ENCODE results near the gene SLC24A3. TPM values are rescaled to one million over a fixed set of nuclear protein-coding genes. Genes with fewer than 3 reads are reported as not detected.
A peak's percentile ranks its signal among the peaks of the same experiment; 100 is the strongest.

The SLC24A3 gene
- total RNA-seq, 6 donors from 2014 or later = 6.3 to 10.8 (median 9.3) TPM

DNA sequence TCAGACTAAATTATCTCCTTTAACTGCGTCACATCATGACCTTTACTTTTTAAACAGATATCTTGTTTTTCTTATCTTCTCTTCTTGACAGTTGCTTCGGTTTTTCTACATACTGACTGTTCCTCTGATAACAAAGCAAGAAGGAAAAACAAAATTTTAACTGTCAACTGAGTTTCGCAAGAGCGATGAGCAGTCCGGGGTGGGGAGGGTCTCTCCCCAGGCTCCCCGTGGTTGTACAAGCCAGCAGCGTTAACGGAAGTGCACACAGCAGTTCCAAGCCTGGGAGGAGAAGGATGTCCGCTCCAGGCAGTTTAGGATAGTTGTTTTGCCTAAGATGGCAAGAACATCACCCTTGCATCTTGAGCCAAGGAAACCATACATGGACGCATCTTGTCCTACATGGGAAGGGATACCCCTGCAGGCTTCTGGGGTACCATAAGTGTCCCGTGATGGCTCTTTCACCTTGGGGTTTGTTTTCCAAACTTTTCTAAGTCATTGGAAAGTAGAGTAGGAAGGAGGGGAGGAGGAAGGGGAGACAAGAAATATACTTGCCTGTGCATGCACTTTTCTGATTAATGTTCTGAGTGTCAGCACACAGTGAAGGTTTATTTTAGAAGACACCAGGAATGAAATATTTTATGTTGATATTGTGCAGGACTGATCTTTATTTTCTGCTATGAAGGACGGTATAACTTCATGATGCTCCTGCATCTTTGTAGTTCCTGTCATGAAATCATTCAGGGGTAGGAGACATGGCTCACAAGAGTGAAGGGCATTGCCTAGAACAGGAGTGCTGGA lies 20.8 kb downstream of the SLC24A3 start:
- no peak overlapping the region for H3K27ac ChIP-seq
- H3K9me3 ChIP-seq = no peaks in the 10 kb centered on the region
- DNase-seq (no peak), ATAC-seq (ENCODE audit: low FRiP score in 2 of 2) (peak in 1 of 2 donors; percentile 75)
- H3K36me3 ChIP-seq = no peaks in the 10 kb centered on the region
- no peaks in the 10 kb centered on the region for H3K4me1 ChIP-seq
- no peak overlapping the region for H3K4me3 ChIP-seq
- WGBS, 2 donors = 37 to 51% methylated on average over 12 of the region's 12 CpGs
- TF ChIP-seq EP300 (IDR thresholded peaks at IDR 0.05) (no peak), POLR2AphosphoS5 (IDR thresholded peaks at IDR 0.05) (no peak), POLR2A (IDR thresholded peaks at IDR 0.05) (no peak)
- H3K27me3 ChIP-seq = no peaks in the 10 kb centered on the region

DNA sequence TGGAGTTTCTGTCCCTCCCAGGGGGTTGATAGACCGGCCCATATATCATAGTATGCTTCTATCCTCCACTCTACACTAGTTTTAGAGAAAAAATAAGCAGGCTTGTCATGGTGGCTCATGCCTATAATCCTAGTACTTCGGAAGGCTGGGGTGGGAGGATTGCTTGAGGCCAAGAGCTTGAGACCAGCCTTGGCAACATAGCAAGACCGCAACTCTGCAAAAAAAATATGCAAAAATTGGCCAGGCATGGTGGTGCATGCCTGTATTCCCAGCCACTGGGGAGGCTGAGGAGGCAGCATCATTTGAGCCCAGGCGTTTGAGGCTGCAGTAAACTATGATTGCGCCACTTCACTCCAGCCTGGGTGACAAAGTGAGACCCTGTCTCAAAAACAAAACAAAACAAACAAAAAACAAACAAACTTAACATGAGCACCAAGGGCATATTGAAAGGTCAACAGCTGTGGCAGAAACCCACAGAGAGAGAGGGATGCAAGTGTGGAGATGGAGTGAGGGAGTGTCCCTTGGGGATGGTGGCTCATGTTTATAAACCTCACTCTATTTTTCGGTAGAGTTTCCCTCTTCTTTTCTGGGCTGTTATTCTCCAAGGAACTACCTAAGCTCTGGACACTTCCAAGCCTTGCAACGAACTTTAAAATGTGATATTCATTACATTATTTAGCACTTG lies 24.1 kb downstream of the SLC24A3 start:
- Histone ChIP-seq H3K4me3 (no peak overlapping the region), H3K36me3 (no peaks in the 10 kb centered on the region), H3K27ac (no peak overlapping the region), H3K4me1 (no peaks in the 10 kb centered on the region), H3K9me3 (no peaks in the 10 kb centered on the region), H3K27me3 (no peaks in the 10 kb centered on the region)
- no peak for DNase-seq
- 80 to 85% methylated on average over 7 of the region's 7 CpGs for WGBS, 2 donors
- TF ChIP-seq, protein P1, sequence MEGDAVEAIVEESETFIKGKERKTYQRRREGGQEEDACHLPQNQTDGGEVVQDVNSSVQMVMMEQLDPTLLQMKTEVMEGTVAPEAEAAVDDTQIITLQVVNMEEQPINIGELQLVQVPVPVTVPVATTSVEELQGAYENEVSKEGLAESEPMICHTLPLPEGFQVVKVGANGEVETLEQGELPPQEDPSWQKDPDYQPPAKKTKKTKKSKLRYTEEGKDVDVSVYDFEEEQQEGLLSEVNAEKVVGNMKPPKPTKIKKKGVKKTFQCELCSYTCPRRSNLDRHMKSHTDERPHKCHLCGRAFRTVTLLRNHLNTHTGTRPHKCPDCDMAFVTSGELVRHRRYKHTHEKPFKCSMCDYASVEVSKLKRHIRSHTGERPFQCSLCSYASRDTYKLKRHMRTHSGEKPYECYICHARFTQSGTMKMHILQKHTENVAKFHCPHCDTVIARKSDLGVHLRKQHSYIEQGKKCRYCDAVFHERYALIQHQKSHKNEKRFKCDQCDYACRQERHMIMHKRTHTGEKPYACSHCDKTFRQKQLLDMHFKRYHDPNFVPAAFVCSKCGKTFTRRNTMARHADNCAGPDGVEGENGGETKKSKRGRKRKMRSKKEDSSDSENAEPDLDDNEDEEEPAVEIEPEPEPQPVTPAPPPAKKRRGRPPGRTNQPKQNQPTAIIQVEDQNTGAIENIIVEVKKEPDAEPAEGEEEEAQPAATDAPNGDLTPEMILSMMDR (IDR thresholded peaks at IDR 0.05) = no peak
- no peak for TF ChIP-seq POLR2AphosphoS5 (IDR thresholded peaks at IDR 0.05)
- no peak for TF ChIP-seq EP300 (IDR thresholded peaks at IDR 0.05)
- TF ChIP-seq POLR2A (IDR thresholded peaks at IDR 0.05) = no peak
- ATAC-seq (ENCODE audit: low FRiP score in 2 of 2) = no peak

DNA sequence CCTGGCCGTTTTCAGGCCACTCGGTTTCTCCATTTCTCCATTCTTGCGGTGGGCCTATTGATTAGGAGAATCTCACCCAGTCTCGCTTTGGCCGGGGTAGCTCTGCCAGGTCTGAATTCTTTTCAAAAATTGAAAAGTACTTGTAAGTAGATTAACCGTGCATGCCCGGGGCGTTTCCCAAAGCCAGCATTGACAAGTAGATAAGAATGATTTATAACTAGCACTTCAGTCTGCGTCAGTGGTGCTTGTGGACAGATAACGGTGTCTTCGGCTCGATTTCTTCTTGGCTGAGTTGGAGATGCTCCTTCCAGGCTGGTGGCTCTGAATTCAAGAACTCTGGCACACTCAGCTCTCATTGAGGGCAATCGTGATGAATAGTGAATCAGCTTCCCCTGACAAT lies 29.0 kb downstream of the SLC24A3 start:
- Histone ChIP-seq H3K27ac (no peak overlapping the region), H3K4me3 (no peak overlapping the region), H3K4me1 (no peaks in the 10 kb centered on the region), H3K9me3 (no peaks in the 10 kb centered on the region), H3K36me3 (no peaks in the 10 kb centered on the region), H3K27me3 (no peaks in the 10 kb centered on the region)
- ATAC-seq (ENCODE audit: low FRiP score in 2 of 2) (no peak), DNase-seq (no peak)
- 69 to 73% methylated on average over 11 to 13 of the region's 13 CpGs for WGBS, 2 donors
- no peak for TF ChIP-seq POLR2AphosphoS5 (IDR thresholded peaks at IDR 0.05)
- no peak for TF ChIP-seq POLR2A (IDR thresholded peaks at IDR 0.05)
- TF ChIP-seq, protein P1 (IDR thresholded peaks at IDR 0.05) = no peak
- no peak for TF ChIP-seq EP300 (IDR thresholded peaks at IDR 0.05)

DNA sequence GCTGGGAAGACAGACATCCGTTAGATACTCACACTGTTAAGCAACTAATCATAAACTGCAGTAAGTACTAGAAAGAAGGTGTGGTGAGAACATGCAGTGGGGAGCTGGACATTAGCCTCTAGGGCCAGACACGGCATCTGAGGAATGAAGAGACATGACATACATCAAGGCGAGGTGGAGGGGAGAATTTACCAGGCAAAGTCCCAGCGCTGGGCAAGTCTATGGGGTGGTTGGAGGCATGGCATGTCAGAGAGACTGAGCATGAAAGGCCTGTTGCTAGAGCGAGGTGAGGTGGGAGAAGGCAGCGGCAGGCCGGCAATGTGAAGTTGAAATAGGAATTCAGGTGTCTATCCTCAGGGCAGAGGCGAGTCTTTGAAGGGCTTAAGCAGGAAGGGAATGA lies 31.8 kb downstream of the SLC24A3 start:
- ATAC-seq (ENCODE audit: low FRiP score in 2 of 2) (no peak), DNase-seq (no peak)
- H3K27me3 ChIP-seq = no peaks in the 10 kb centered on the region
- H3K36me3 ChIP-seq = no peaks in the 10 kb centered on the region
- H3K9me3 ChIP-seq = no peaks in the 10 kb centered on the region
- 82% methylated on average over 8 of the region's 8 CpGs for WGBS, 2 donors
- TF ChIP-seq, protein P1 (IDR thresholded peaks at IDR 0.05) = no peak
- TF ChIP-seq POLR2AphosphoS5 (IDR thresholded peaks at IDR 0.05) (no peak), POLR2A (IDR thresholded peaks at IDR 0.05) (no peak), EP300 (IDR thresholded peaks at IDR 0.05) (no peak)
- H3K4me1 ChIP-seq = peaks cover 0 to 3% (median 0%) of the 10 kb centered on the region in 4 donors
- H3K4me3 ChIP-seq = no peak overlapping the region
- H3K27ac ChIP-seq = no peak overlapping the region

DNA sequence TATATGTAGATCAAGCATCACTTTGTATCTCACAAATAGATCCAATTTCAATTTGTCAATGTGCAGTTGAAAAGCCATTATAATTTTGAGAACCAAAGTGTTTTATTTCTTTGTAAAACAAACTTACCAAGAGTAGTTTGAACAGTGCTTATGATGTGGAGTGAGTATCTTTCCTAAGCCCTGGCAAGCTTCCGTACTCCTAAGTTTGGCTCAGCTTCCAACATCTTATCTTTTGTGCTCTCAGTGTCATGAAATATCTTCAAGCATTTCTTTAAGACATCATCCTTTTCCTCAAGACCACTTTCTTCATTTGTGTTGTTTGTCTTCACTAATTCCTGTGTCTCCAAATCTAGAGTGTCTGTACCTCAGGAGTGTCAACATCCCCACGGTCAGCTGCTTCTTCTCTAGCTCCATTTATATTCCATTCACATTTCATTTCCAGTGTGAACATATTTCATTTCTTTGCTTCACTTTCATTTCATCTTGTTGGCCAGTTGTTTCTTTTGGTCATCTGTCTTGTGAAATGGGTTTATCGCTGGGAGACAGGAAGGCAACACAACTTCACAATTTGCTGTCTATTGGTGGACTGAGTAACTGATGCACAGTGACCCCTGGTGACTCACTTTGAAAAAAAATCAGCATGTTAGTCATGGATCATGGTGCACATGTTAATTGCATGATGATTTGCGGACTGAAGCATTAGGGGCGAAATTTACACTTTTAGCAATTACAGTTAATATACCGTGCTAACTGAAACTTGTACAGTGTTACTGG lies 36.9 kb downstream of the SLC24A3 start:
- peak in 1 of 2 donors; percentile 54 for ATAC-seq (ENCODE audit: low FRiP score in 2 of 2)
- 74 to 77% methylated on average over 6 of the region's 6 CpGs for WGBS, 2 donors

More for the DNA sequence above, 36.9 kb downstream of the SLC24A3 start:
- TF ChIP-seq, protein P1 (IDR thresholded peaks at IDR 0.05) = peak in 1 of 6 experiments; percentile 21
- TF ChIP-seq EP300 (IDR thresholded peaks at IDR 0.05) = no peak
- TF ChIP-seq POLR2AphosphoS5 (IDR thresholded peaks at IDR 0.05) = peak in 1 of 2 donors; percentile 37
- no peaks in the 10 kb centered on the region for H3K9me3 ChIP-seq
- DNase-seq = no peak
- no peak overlapping the region for H3K27ac ChIP-seq
- H3K36me3 ChIP-seq = no peaks in the 10 kb centered on the region
- no peaks in the 10 kb centered on the region for H3K27me3 ChIP-seq
- peaks cover 9 to 25% (median 22%) of the 10 kb centered on the region in 4 donors for H3K4me1 ChIP-seq
- H3K4me3 ChIP-seq = no peak overlapping the region

All from upper lobe of left lung (tissue), 6 donors.